ENCODE data around the gene SCYGR3.

DNA sequence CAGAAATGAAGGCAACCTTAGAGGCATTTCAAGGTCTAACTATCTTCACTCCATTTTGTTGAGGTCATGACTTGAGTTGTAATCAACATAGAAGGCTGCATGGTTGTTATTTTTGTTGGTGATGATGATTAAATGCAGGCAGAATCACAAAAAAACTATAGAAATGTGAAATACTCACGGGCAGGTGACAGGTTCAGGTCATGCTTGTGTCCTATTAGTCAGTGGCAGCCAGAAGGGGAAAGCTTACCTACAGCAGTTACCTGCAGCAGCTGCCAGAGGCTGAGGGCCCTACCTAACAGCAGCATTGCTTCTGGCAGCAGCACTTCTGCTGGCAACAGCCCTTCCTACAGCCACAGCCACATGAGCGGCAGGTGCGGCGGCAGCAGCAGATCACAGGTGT is 394 bp downstream of the SCYGR3 start:
- TF ChIP-seq, protein P1, sequence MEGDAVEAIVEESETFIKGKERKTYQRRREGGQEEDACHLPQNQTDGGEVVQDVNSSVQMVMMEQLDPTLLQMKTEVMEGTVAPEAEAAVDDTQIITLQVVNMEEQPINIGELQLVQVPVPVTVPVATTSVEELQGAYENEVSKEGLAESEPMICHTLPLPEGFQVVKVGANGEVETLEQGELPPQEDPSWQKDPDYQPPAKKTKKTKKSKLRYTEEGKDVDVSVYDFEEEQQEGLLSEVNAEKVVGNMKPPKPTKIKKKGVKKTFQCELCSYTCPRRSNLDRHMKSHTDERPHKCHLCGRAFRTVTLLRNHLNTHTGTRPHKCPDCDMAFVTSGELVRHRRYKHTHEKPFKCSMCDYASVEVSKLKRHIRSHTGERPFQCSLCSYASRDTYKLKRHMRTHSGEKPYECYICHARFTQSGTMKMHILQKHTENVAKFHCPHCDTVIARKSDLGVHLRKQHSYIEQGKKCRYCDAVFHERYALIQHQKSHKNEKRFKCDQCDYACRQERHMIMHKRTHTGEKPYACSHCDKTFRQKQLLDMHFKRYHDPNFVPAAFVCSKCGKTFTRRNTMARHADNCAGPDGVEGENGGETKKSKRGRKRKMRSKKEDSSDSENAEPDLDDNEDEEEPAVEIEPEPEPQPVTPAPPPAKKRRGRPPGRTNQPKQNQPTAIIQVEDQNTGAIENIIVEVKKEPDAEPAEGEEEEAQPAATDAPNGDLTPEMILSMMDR (IDR thresholded peaks at IDR 0.05; ENCODE audit: insufficient read depth, low read length, poor library complexity, severe bottlenecking) = no peak
- TF ChIP-seq EZH2phosphoT487 (conservative IDR thresholded peaks at IDR 0.05; ENCODE audit: low read length) = no peak

Data from SU-DHL-6 (cell line).